GM12892 (cell line): ENCODE results near the gene SLC35F2.
"Not testable (repeated sequence)": the region's sequence is repeated elsewhere in the genome, so short reads cannot be mapped to it uniquely, and the experiment has no call there.

ENCODE experiments used
- POLR2A ChIP-seq: IDR thresholded peaks from 2 replicates; pipeline ENCODE4 v1.6.1; 2011; ENCODE audit warnings: low read depth, low read length, control low read depth
- POLR2AphosphoS5 ChIP-seq: IDR thresholded peaks from 2 replicates; pipeline ENCODE4 v1.6.1; 2011; ENCODE audit warnings: low read depth, low read length, control low read depth
- TAF1 ChIP-seq: IDR thresholded peaks from 2 replicates; pipeline ENCODE4 v1.6.1; 2011; ENCODE audit warnings: low read depth, mild to moderate bottlenecking, control low read depth, low read length, borderline replicate concordance

GRCh38 chr11:107860240-107860620 lies 1.6 kb upstream of the SLC35F2 start:
- not testable (repeated sequence) for TF ChIP-seq POLR2A, POLR2AphosphoS5, TAF1
